Activated B cell treated with CpG ODN at 0.5 μM for 24 hours (primary cell): ENCODE results near the gene CAPN15. TPM values are rescaled to one million over a fixed set of nuclear protein-coding genes. Genes with fewer than 3 reads are reported as not detected.

Experiments
- ATAC-seq: fragments of 200-7000 bp; cut with Tn5 transposase; one replicate; pipeline ENCODE4 v1.10.0; 2021; ENCODE audit warnings: low read depth, mild to moderate bottlenecking, moderate library complexity
- CTCF ChIA-PET: fragments of 350-600 bp; sonication (Branson Sonifier 250); formaldehyde crosslinking; loops from one replicate; lab custom pipeline; 2021; ENCODE audit warnings: antibody characterized with exemption; lab: Charles Lee
- POLR2A ChIA-PET: fragments of 350-600 bp; sonication (Branson Sonifier 250); formaldehyde crosslinking; loops from one replicate; lab custom pipeline; 2021; ENCODE audit warnings: antibody characterized with exemption; lab: Charles Lee
- DNase-seq: peaks from one replicate; pipeline ENCODE4 v3.0.0; 2022
- H3K27ac Mint-ChIP-seq: one replicate; pipeline ENCODE4 v1.8.0; 2020; ENCODE audit warnings: mixed read lengths
- H3K27me3 Mint-ChIP-seq: one replicate; pipeline ENCODE4 v1.8.0; 2021; ENCODE audit warnings: mixed read lengths
- H3K36me3 Mint-ChIP-seq: one replicate; pipeline ENCODE4 v1.8.0; 2021; ENCODE audit warnings: low read depth, mixed read lengths
- H3K4me1 Mint-ChIP-seq: one replicate; pipeline ENCODE4 v1.8.0; 2021; ENCODE audit warnings: mixed read lengths
- H3K4me3 Mint-ChIP-seq: one replicate; pipeline ENCODE4 v1.8.0; 2020; ENCODE audit warnings: mild to moderate bottlenecking, mixed read lengths
- H3K9me3 Mint-ChIP-seq: one replicate; pipeline ENCODE4 v1.8.0; 2020; ENCODE audit warnings: mixed read lengths
- CTCF ChIP-seq: fragments of 200-600 bp; IDR thresholded peaks from one replicate; pipeline ENCODE4 v1.8.0; 2022; ENCODE audit warnings: antibody characterized with exemption, mild to moderate bottlenecking
- intact Hi-C: fragments of 100-400 bp; cut with micrococcal nuclease; formaldehyde crosslinking; loops from one replicate; pipeline ENCODE4 v1.15.1; 2024
- total RNA-seq: library from RNA; stranded (reverse); gene quantifications from 2 replicates; pipeline ENCODE4 v1.2.3, GENCODE V29; 2022

CAPN15 gene
- total RNA-seq, 1 donor from 2014 or later, result 95.1 TPM

GRCh38 chr16:548586-548985 lies 21.1 kb downstream of the CAPN15 start:
- TF ChIP-seq CTCF, result no peak
- Mint-ChIP-seq H3K27me3 (no peaks in the 10 kb centered on the region), H3K4me1 (no peaks in the 10 kb centered on the region), H3K9me3 (no peaks in the 10 kb centered on the region), H3K36me3 (peaks cover 5% of the 10 kb centered on the region), H3K27ac (no peak overlapping the region), H3K4me3 (no peak overlapping the region)
- CTCF ChIA-PET, result no interaction called here
- intact Hi-C loops, result no loop called here
- POLR2A ChIA-PET, result no interaction called here
- DNase-seq (no peak), ATAC-seq (no peak)

- Mint-ChIP-seq H3K9me3 (no peaks in the 10 kb centered on the region), H3K4me1 (no peaks in the 10 kb centered on the region), H3K27ac (no peak overlapping the region), H3K36me3 (peaks cover 8% of the 10 kb centered on the region), H3K4me3 (no peak overlapping the region), H3K27me3 (no peaks in the 10 kb centered on the region)
- intact Hi-C loops, result no loop called here
- POLR2A ChIA-PET, result no interaction called here
- no peak for TF ChIP-seq CTCF
- DNase-seq (no peak), ATAC-seq (no peak)
- CTCF ChIA-PET, result no interaction called here
Measured at GRCh38 chr16:549544-550263, 22.2 kb downstream of the CAPN15 start.

GRCh38 chr16:551210-551609 lies 23.7 kb downstream of the CAPN15 start:
- no peak for TF ChIP-seq CTCF
- intact Hi-C loops, result no loop called here
- DNase-seq (no peak), ATAC-seq (no peak)
- Mint-ChIP-seq H3K36me3 (peaks cover 6% of the 10 kb centered on the region), H3K27me3 (no peaks in the 10 kb centered on the region), H3K4me1 (no peaks in the 10 kb centered on the region), H3K27ac (no peak overlapping the region), H3K4me3 (no peak overlapping the region), H3K9me3 (no peaks in the 10 kb centered on the region)
- POLR2A ChIA-PET, result no interaction called here
- CTCF ChIA-PET, result no interaction called here

GRCh38 chr16:552171-552570 lies 24.7 kb downstream of the CAPN15 start:
- H3K4me3 Mint-ChIP-seq, result no peak overlapping the region
- H3K36me3 Mint-ChIP-seq, result peaks cover 6% of the 10 kb centered on the region
- no peak for TF ChIP-seq CTCF
- H3K9me3 Mint-ChIP-seq, result no peaks in the 10 kb centered on the region
- no peak for ATAC-seq
- POLR2A ChIA-PET, result no interaction called here
- intact Hi-C loops, result no loop called here
- H3K27me3 Mint-ChIP-seq, result no peaks in the 10 kb centered on the region
- CTCF ChIA-PET, result no interaction called here
- DNase-seq, result no peak
- H3K27ac Mint-ChIP-seq, result no peak overlapping the region
- no peaks in the 10 kb centered on the region for H3K4me1 Mint-ChIP-seq

- Mint-ChIP-seq H3K4me3 (no peak overlapping the region), H3K27me3 (peaks cover 4% of the 10 kb centered on the region), H3K27ac (no peak overlapping the region)
Measured at GRCh38 chr16:553601-554296, 26.2 kb downstream of the CAPN15 start.

More at GRCh38 chr16:553601-554296, 26.2 kb downstream of the CAPN15 start:
- ATAC-seq, result no peak
- peaks cover 6% of the 10 kb centered on the region for H3K36me3 Mint-ChIP-seq
- ChIA-PET CTCF (no interaction called here), POLR2A (no interaction called here)
- no peak for TF ChIP-seq CTCF
- intact Hi-C loops, result no loop called here
- DNase-seq, result no peak
- H3K4me1 Mint-ChIP-seq, result no peaks in the 10 kb centered on the region
- no peaks in the 10 kb centered on the region for H3K9me3 Mint-ChIP-seq
